ENCODE data around the gene SRSF1. TPM values are rescaled to one million over a fixed set of nuclear protein-coding genes. Genes with fewer than 3 reads are reported as not detected.

SRSF1 gene
- total RNA-seq, 2 experiments from 2014 or later = 115 to 121 TPM

GRCh38 chr17:58002973-58003372, 4.1 kb downstream of the SRSF1 start:
- CTCF ChIA-PET = interaction anchor here (0.6 kb wide), 1 partner anchor 19 kb away, joined by 4 read pairs; no protein-coding TSS in a partner anchor
- Mint-ChIP-seq H3K4me3 (peak overlapping the region; percentile 65), H3K9me3 (no peaks in the 10 kb centered on the region), H3K36me3 (ENCODE audit: low read depth) (peaks cover 79% of the 10 kb centered on the region), H3K4me1 (ENCODE audit: low read depth) (peaks cover 87% of the 10 kb centered on the region), H3K27ac (peak overlapping the region; percentile 8), H3K27me3 (no peaks in the 10 kb centered on the region)
- POLR2A ChIA-PET = interaction anchor here (1.1 to 1.4 kb wide), 2 partner anchors 9 to 15 kb away, joined by 5 read pairs; partner anchors contain the start of gene VEZF1
- H3K36me3 ChIP-seq (ENCODE audit: insufficient read depth, low read length) = peaks cover 54% of the 10 kb centered on the region
- ATAC-seq (ENCODE audit: poor library complexity) (no peak), DNase-seq (no peak)
- no peaks in the 10 kb centered on the region for H3K9me3 ChIP-seq (ENCODE audit: control insufficient read depth in 1 of 2, insufficient read depth in 1 of 2, low read length in 2 of 2)
- TF ChIP-seq CTCF (IDR thresholded peaks at IDR 0.05) = no peak
- peaks cover 23% of the 10 kb centered on the region for H3K4me1 ChIP-seq (ENCODE audit: insufficient read depth, low read length)
- no peak overlapping the region for H3K4me3 ChIP-seq (ENCODE audit: low read length)
- no peak overlapping the region for H3K27ac ChIP-seq (ENCODE audit: low read depth in 1 of 2, low read length in 2 of 2)
- intact Hi-C loops (cut with DNase I, micrococcal nuclease) = loop anchor here (10.0 kb wide), 4 partner anchors 512 to 1702 kb away; partner anchors contain the start of genes C17orf67 (in 1 of the 2), DGKE (in 1 of the 2), MSI2 (in 1 of the 2) and MTMR4 (in 1 of the 2)
- no peaks in the 10 kb centered on the region for H3K27me3 ChIP-seq (ENCODE audit: control insufficient read depth in 1 of 2, insufficient read depth in 2 of 2, low read length in 2 of 2)

GRCh38 chr17:58002154-58002948, 4.7 kb downstream of the SRSF1 start:
- no peak for ATAC-seq (ENCODE audit: poor library complexity)
- H3K27me3 Mint-ChIP-seq = no peaks in the 10 kb centered on the region
- intact Hi-C loops (cut with DNase I, micrococcal nuclease) = loop anchor here (10.0 kb wide), 4 partner anchors 512 to 1702 kb away; partner anchors contain the start of genes C17orf67 (in 1 of the 2), DGKE (in 1 of the 2), MSI2 (in 1 of the 2) and MTMR4 (in 1 of the 2)
- DNase-seq = no peak
- H3K4me3 Mint-ChIP-seq = no peak overlapping the region
- CTCF ChIA-PET = interaction anchor here (0.6 kb wide), 1 partner anchor 20 kb away, joined by 4 read pairs; no protein-coding TSS in a partner anchor
- peaks cover 81% of the 10 kb centered on the region for H3K4me1 Mint-ChIP-seq (ENCODE audit: low read depth)
- H3K27ac Mint-ChIP-seq = peak overlapping the region; percentile 8
- TF ChIP-seq CTCF (IDR thresholded peaks at IDR 0.05) = no peak
- POLR2A ChIA-PET = interaction anchor here (1.4 to 4.0 kb wide), 2 partner anchors 9 to 153 kb away, joined by 5 to 13 read pairs; partner anchors contain the start of gene MRPS23
- Histone ChIP-seq H3K36me3 (ENCODE audit: insufficient read depth, low read length) (peaks cover 57% of the 10 kb centered on the region), H3K4me1 (ENCODE audit: insufficient read depth, low read length) (peaks cover 19% of the 10 kb centered on the region), H3K9me3 (ENCODE audit: control insufficient read depth in 1 of 2, insufficient read depth in 1 of 2, low read length in 2 of 2) (no peaks in the 10 kb centered on the region), H3K4me3 (ENCODE audit: low read length) (no peak overlapping the region), H3K27ac (ENCODE audit: low read depth in 1 of 2, low read length in 2 of 2) (no peak overlapping the region), H3K27me3 (ENCODE audit: control insufficient read depth in 1 of 2, insufficient read depth in 2 of 2, low read length in 2 of 2) (no peaks in the 10 kb centered on the region)
- peaks cover 75% of the 10 kb centered on the region for H3K36me3 Mint-ChIP-seq (ENCODE audit: low read depth)
- no peaks in the 10 kb centered on the region for H3K9me3 Mint-ChIP-seq

GRCh38 chr17:58001461-58002124, 5.5 kb downstream of the SRSF1 start:
- no peak overlapping the region for H3K27ac ChIP-seq (ENCODE audit: low read depth in 1 of 2, low read length in 2 of 2)
- H3K4me3 Mint-ChIP-seq = no peak overlapping the region
- ChIA-PET CTCF (interaction anchor here (1.0 kb wide), 1 partner anchor 109 kb away, joined by 4 read pairs; no protein-coding TSS in a partner anchor), POLR2A (interaction anchor here (0.9 to 4.0 kb wide), 4 partner anchors 8 to 152 kb away, joined by 3 to 18 read pairs (median 9); partner anchors contain the start of genes MRPS23 and VEZF1)
- H3K4me1 Mint-ChIP-seq (ENCODE audit: low read depth) = peaks cover 73% of the 10 kb centered on the region
- no peak overlapping the region for H3K4me3 ChIP-seq (ENCODE audit: low read length)
- peaks cover 57% of the 10 kb centered on the region for H3K36me3 ChIP-seq (ENCODE audit: insufficient read depth, low read length)
- TF ChIP-seq CTCF (IDR thresholded peaks at IDR 0.05) = no peak
- ATAC-seq (ENCODE audit: poor library complexity) = no peak
- H3K4me1 ChIP-seq (ENCODE audit: insufficient read depth, low read length) = peaks cover 19% of the 10 kb centered on the region
- H3K36me3 Mint-ChIP-seq (ENCODE audit: low read depth) = peaks cover 67% of the 10 kb centered on the region
- H3K9me3 ChIP-seq (ENCODE audit: control insufficient read depth in 1 of 2, insufficient read depth in 1 of 2, low read length in 2 of 2) = no peaks in the 10 kb centered on the region
- intact Hi-C loops (cut with DNase I, micrococcal nuclease) = loop anchor here (2.0 to 10.0 kb wide), 5 partner anchors 143 to 1703 kb away; partner anchors contain the start of genes C17orf67 (in 1 of the 2), DGKE (in 1 of the 2), MSI2 (in 1 of the 2) and MTMR4 (in 1 of the 2)
- no peaks in the 10 kb centered on the region for H3K9me3 Mint-ChIP-seq
- no peak overlapping the region for H3K27ac Mint-ChIP-seq
- DNase-seq = no peak
- H3K27me3 Mint-ChIP-seq = no peaks in the 10 kb centered on the region
- no peaks in the 10 kb centered on the region for H3K27me3 ChIP-seq (ENCODE audit: control insufficient read depth in 1 of 2, insufficient read depth in 2 of 2, low read length in 2 of 2)

Measured in CD4-positive, alpha-beta T cell (primary cell).